Fibroblast of pulmonary artery (primary cell): Measurements from ENCODE around the gene IFIT2.
A peak's percentile ranks its signal among the peaks of the same experiment; 100 is the strongest.
"Not testable (repeated sequence)": the region's sequence is repeated elsewhere in the genome, so short reads cannot be mapped to it uniquely, and the experiment has no call there.

Experiments used
- DNase-seq: peaks from one replicate; pipeline ENCODE4 v3.0.0-alpha.2; 2010; ENCODE audit warnings: low read depth
- H3K4me3 ChIP-seq: replicated peaks from 2 replicates; pipeline ENCODE4 v1.5.1; 2011; ENCODE audit warnings: low read depth, mild to moderate bottlenecking, control low read depth, low read length, moderate library complexity
- TF ChIP-seq, protein P1 (sequence below): IDR thresholded peaks from 2 replicates; pipeline ENCODE4 v1.5.1; 2011; ENCODE audit warnings: mild to moderate bottlenecking, control low read depth, low read length, inconsistent platforms; ENCODE audit errors: missing control alignments

IFIT2 gene

GRCh38 chr10:89278900-89279392 is 22.9 kb upstream of the IFIT2 start:
- no peak for DNase-seq
- H3K4me3 ChIP-seq: no peak overlapping the region
- TF ChIP-seq, protein P1, sequence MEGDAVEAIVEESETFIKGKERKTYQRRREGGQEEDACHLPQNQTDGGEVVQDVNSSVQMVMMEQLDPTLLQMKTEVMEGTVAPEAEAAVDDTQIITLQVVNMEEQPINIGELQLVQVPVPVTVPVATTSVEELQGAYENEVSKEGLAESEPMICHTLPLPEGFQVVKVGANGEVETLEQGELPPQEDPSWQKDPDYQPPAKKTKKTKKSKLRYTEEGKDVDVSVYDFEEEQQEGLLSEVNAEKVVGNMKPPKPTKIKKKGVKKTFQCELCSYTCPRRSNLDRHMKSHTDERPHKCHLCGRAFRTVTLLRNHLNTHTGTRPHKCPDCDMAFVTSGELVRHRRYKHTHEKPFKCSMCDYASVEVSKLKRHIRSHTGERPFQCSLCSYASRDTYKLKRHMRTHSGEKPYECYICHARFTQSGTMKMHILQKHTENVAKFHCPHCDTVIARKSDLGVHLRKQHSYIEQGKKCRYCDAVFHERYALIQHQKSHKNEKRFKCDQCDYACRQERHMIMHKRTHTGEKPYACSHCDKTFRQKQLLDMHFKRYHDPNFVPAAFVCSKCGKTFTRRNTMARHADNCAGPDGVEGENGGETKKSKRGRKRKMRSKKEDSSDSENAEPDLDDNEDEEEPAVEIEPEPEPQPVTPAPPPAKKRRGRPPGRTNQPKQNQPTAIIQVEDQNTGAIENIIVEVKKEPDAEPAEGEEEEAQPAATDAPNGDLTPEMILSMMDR: no peak

DNA sequence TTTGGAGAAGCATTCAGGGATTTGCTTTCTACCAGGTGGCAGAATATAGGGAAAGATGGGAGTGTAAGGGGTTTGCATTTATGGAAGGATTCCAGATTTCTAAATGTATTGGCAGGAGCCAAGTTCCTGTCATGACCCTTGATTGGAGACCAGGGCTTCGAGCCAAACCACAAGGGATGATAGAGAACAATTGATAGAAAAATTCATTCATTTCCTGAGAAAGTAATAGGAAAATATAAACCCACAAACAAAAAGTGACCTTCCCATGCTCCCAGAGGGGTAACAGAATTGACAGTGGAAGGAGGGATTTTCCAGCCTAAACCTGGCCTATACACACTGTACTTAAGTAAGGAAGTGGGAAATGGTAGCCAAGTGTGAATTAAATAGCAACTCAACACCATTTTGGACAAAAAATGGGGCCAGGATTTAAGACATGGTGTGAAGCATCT is 22.4 kb upstream of the IFIT2 start:
- TF ChIP-seq, protein P1: no peak
- no peak overlapping the region for H3K4me3 ChIP-seq
- peak; percentile 93 for DNase-seq

GRCh38 chr10:89280508-89280907 is 21.3 kb upstream of the IFIT2 start:
- H3K4me3 ChIP-seq: no peak overlapping the region
- TF ChIP-seq, protein P1: no peak
- no peak for DNase-seq

DNA sequence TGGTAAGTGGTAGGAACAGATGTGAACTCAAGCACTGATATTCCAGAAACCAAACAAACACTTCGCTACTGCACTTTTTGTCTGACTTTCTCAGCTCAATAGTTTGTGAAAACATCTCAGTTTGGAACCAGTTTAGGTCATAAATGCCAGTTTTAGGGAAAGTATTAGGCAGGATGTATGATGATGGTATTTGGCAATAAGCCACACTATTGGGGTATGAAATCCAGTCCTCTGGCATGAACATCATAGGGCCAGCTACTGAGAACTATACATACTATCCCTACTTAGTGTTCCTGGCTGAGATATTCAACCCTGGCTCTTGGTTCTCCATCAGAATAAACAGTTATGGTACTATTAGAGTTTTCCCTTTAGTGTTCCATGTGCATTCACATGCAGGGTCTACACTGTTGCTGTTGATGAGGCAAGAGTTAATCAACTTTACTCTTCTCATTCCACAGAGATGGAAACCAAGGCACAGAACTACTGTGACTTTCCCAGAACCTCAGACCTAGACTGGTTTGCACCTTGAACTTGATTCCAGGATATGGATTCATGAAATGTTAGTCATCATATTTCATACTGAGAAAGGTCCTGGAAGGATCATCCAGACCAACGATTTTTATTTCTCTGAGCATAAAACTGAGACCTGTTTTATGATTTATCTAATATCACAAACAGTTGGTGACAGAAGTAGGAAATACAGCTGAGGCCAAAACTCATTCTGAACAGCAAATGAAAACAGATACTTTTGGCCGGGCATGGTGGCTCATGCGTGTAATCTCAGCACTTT is 20.0 kb upstream of the IFIT2 start:
- TF ChIP-seq, protein P1: no peak
- DNase-seq: no peak
- H3K4me3 ChIP-seq: no peak overlapping the region

GRCh38 chr10:89283025-89283935 is 18.6 kb upstream of the IFIT2 start:
- no peak overlapping the region for H3K4me3 ChIP-seq
- TF ChIP-seq, protein P1: no peak
- DNase-seq: no peak

DNA sequence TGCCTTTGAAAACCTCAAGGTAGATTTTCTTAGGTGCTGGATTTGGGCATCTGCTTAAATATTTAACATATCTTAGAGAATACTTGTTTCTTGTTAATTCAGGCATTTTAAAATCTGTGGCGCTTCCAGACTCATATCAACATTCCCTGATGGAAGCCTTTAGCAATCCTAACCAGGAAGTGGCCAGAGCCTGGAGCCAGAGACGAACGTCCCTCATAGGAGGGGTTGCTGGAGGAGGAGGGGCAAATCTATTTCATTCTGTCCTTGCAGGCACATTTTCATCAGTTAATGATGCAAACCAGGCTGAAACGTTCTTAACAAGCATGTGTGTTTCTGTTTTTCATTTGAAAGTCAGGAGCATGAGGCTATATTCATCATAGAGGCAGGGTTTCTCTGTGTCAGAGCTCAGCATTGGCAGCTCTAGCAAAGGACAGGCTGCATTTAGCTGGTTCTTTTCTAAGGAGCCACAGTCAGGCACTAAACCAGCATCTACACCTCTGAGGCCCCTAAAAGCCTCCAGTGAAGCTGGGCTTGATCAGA is 17.8 kb upstream of the IFIT2 start:
- TF ChIP-seq, protein P1: no peak
- H3K4me3 ChIP-seq: no peak overlapping the region
- peak; percentile 87 for DNase-seq

- DNase-seq, H3K4me3 ChIP-seq: not testable (repeated sequence)
These were observed 17.1 kb upstream of the IFIT2 start for GRCh38 chr10:89284711-89285110.

DNA sequence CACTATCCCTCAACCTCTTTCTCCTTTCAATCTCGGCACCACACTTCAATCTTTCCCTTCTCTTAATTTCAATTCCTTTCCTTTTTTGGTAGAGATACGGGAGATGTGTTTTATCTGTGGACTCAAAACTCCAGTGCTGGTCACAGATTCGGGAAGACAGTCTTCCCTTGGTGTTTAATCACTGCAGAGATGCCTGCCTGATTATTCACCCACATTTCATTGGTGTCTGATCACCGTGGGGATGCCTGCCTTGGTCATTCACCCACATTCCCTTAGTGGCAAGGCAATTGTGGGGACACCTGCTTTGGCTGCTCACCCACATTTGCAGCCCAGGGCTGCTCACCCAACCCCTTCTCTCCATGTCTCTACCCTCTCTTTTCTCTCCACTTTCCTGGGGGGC is 16.5 kb upstream of the IFIT2 start:
- H3K4me3 ChIP-seq, DNase-seq: not testable (repeated sequence)
